Activated CD4-positive, alpha-beta T cell treated with anti-CD3 and anti-CD28 coated beads for 24 hours (primary cell): ENCODE measurements around the gene ASGR1.

ENCODE experiments used
- DNase-seq, 2 donors: peaks; one replicate each; pipeline ENCODE4 v3.0.0-alpha.2; 2020; ENCODE audit warnings: low read depth in 2 of 2

Gene ASGR1

GRCh38 chr17:7123844-7124243 lies 55.3 kb downstream of the ASGR1 start:
- no peak for DNase-seq
